ENCODE measurements around the gene ALDH1L1. TPM values are rescaled to one million over a fixed set of nuclear protein-coding genes. Genes with fewer than 3 reads are reported as not detected.

The ALDH1L1 gene
- total and polyA plus RNA-seq, 9 of the 15 experiments (the other 6 are each of a cell fraction or from before 2014, with no cell fraction given): 0.06 to 1.9 (median 0.57) TPM; not detected in 1

DNA sequence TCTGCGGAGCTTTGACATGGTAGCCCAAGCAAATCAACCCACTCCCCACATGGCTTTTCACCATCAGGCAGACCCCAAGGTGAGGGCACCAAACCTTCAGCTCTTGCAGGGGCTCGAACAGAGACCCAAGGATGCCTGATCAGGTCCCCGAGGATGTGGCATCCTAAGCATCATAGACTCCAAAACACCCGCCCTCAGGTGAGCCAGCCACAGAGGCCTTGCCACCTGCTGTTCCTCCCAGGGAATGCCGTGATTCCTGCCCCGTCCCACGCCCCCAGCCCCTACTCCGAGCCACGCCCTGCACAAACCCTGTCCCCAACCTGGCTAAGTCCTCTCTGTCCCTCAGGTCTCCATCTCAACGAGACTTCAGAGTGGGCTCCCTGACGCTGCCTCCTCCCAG is 61.8 kb downstream of the ALDH1L1 start:
- no peaks in the 10 kb centered on the region for H4K20me1 ChIP-seq (replicated peaks; ENCODE audit: control insufficient read depth, insufficient read depth, low read length)
- TF ChIP-seq, protein P1, sequence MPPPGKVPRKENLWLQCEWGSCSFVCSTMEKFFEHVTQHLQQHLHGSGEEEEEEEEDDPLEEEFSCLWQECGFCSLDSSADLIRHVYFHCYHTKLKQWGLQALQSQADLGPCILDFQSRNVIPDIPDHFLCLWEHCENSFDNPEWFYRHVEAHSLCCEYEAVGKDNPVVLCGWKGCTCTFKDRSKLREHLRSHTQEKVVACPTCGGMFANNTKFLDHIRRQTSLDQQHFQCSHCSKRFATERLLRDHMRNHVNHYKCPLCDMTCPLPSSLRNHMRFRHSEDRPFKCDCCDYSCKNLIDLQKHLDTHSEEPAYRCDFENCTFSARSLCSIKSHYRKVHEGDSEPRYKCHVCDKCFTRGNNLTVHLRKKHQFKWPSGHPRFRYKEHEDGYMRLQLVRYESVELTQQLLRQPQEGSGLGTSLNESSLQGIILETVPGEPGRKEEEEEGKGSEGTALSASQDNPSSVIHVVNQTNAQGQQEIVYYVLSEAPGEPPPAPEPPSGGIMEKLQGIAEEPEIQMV (tag; conservative IDR thresholded peaks at IDR 0.05; ENCODE audit: low read depth): no peak
- TF ChIP-seq HNRNPK (IDR thresholded peaks at IDR 0.05; ENCODE audit: low read depth, low read length, poor library complexity, severe bottlenecking) (no peak), ASH1L (IDR thresholded peaks at IDR 0.05; ENCODE audit: borderline replicate concordance, low read depth, partially characterized antibody) (no peak), NR2F6 (CRISPR knock-in tag; IDR thresholded peaks at IDR 0.05) (no peak), ZNF146 (CRISPR knock-in tag; IDR thresholded peaks at IDR 0.05; ENCODE audit: unreplicated experiment) (no peak), PTBP1 (IDR thresholded peaks at IDR 0.05; ENCODE audit: low read depth, low read length) (no peak)
- DNase-seq (ENCODE audit: extremely low read depth in 1 of 4, low spot score in 3 of 4): no peak
- no peaks in the 10 kb centered on the region for H3K9me1 ChIP-seq (ENCODE audit: control insufficient read depth, insufficient read depth, low read length)
- in situ Hi-C loops (cut with MboI) (no loop called here), intact Hi-C loops (cut with micrococcal nuclease) (no loop called here)
- no peak for FAIRE-seq
- no peak for ATAC-seq
- H3K4me3 ChIP-seq: no peak overlapping the region
- ChIA-PET POLR2A (no interaction called here), CTCF (ENCODE audit: low intra/inter-chr PET ratio) (no interaction called here)
- H3K27me3 ChIP-seq (ENCODE audit: control insufficient read depth in 2 of 2, insufficient read depth in 2 of 2, low read length in 2 of 2): peaks cover 2 to 16% of the 10 kb centered on the region in 2 experiments; a peak in 3 of 5 replicates
- no peaks in the 10 kb centered on the region for H3K4me1 ChIP-seq (replicated peaks in 1 of 2; ENCODE audit: control insufficient read depth in 2 of 2, insufficient read depth in 2 of 2, low read length in 2 of 2)
- no peaks in the 10 kb centered on the region for H3K9me3 ChIP-seq (replicated peaks; ENCODE audit: control insufficient read depth, insufficient read depth, low read depth, low read length)
- H3K4me2 ChIP-seq (ENCODE audit: insufficient read depth, low read length): no peak overlapping the region
- no peak overlapping the region for H3K9ac ChIP-seq (ENCODE audit: insufficient read depth in 1 of 2, low read depth in 2 of 2, low read length in 2 of 2)
- H3K27ac ChIP-seq (ENCODE audit: extremely low read depth, low read depth, low read length): no peak overlapping the region
- H2AFZ ChIP-seq (ENCODE audit: low read depth, low read length): no peak overlapping the region
- H3K79me2 ChIP-seq (ENCODE audit: control insufficient read depth, insufficient read depth, low read length): no peaks in the 10 kb centered on the region
- H3K36me3 ChIP-seq (ENCODE audit: control insufficient read depth, insufficient read depth, low read length): no peaks in the 10 kb centered on the region
- 0% methylated on average over 3 of the region's 11 CpGs for WGBS (ENCODE audit: insufficient coverage, low coverage, missing lambda C conversion rate)
- no TSS peak for BruUV-seq (replicated peaks)
